ENCODE measurements around the gene ERBB4.

GRCh38 chr2:211944572-211944971, 594.0 kb downstream of the ERBB4 start:
- TF ChIP-seq CTCF (IDR thresholded peaks at IDR 0.05) (no peak), POLR2A (IDR thresholded peaks at IDR 0.05) (no peak)

Measured in uterus (tissue), 2 donors.